ENCODE results near the gene ZC3H13. TPM values are rescaled to one million over a fixed set of nuclear protein-coding genes. Genes with fewer than 3 reads are reported as not detected.

Gene ZC3H13
- total RNA-seq, 2 experiments from 2014 or later: 27.2 to 43.9 TPM

DNA sequence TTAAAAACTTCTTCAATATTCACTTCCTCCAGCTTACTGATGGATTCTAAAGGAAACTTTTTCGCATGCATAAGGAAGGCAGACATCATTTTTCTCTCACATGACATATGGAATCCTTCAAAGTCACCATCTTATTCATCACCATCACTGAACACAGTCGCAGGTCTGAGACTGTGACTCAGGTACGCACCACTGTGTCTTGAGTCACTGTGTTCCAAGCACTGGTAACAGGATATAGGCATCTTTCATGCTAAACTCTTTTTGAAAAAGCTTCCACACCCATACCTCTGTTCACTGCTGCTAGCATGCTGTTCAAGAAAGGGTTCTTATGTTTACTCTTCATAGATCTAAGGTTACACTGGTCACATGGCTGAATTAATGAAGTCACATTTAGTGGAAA lies 133.9 kb downstream of the ZC3H13 start:
- intact Hi-C loops (cut with micrococcal nuclease; ENCODE audit: unreplicated experiment): no loop called here
- ChIA-PET POLR2A (interaction anchor here (0.5 to 1.2 kb wide), 3 partner anchors 9 to 230 kb away, joined by 3 to 4 read pairs (median 4); no protein-coding TSS in a partner anchor), CTCF (ENCODE audit: unreplicated experiment) (no interaction called here)
- no peak overlapping the region for H3K4me2 ChIP-seq (ENCODE audit: low read length)
- no peak overlapping the region for H3K4me3 ChIP-seq (ENCODE audit: low read depth, low read length, poor library complexity, severe bottlenecking)
- no peaks in the 10 kb centered on the region for H3K4me1 ChIP-seq (ENCODE audit: insufficient read depth, low read length, poor library complexity, severe bottlenecking)
- H4K20me1 ChIP-seq (ENCODE audit: insufficient read depth, low read length): no peaks in the 10 kb centered on the region
- TF ChIP-seq, protein P1, sequence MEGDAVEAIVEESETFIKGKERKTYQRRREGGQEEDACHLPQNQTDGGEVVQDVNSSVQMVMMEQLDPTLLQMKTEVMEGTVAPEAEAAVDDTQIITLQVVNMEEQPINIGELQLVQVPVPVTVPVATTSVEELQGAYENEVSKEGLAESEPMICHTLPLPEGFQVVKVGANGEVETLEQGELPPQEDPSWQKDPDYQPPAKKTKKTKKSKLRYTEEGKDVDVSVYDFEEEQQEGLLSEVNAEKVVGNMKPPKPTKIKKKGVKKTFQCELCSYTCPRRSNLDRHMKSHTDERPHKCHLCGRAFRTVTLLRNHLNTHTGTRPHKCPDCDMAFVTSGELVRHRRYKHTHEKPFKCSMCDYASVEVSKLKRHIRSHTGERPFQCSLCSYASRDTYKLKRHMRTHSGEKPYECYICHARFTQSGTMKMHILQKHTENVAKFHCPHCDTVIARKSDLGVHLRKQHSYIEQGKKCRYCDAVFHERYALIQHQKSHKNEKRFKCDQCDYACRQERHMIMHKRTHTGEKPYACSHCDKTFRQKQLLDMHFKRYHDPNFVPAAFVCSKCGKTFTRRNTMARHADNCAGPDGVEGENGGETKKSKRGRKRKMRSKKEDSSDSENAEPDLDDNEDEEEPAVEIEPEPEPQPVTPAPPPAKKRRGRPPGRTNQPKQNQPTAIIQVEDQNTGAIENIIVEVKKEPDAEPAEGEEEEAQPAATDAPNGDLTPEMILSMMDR (conservative IDR thresholded peaks at IDR 0.05; ENCODE audit: low read length): no peak
- no peak for TF ChIP-seq EZH2phosphoT487 (IDR thresholded peaks at IDR 0.05; ENCODE audit: borderline replicate concordance, low read depth, low read length)
- no peaks in the 10 kb centered on the region for H3K79me2 ChIP-seq (ENCODE audit: insufficient read depth, low read depth, low read length)
- DNase-seq (ENCODE audit: low spot score): no peak
- H3K9me3 ChIP-seq (ENCODE audit: low read length): no peaks in the 10 kb centered on the region
- BruUV-seq (replicated peaks): no TSS peak
- no peak overlapping the region for H2AFZ ChIP-seq (ENCODE audit: low read length)
- H3K9me2 ChIP-seq (ENCODE audit: insufficient read depth, low read length): no peaks in the 10 kb centered on the region
- no peak overlapping the region for H3K27ac ChIP-seq (ENCODE audit: low read depth, low read length, poor library complexity, severe bottlenecking)
- H3K36me3 ChIP-seq (ENCODE audit: insufficient read depth, low read length): no peaks in the 10 kb centered on the region

DNA sequence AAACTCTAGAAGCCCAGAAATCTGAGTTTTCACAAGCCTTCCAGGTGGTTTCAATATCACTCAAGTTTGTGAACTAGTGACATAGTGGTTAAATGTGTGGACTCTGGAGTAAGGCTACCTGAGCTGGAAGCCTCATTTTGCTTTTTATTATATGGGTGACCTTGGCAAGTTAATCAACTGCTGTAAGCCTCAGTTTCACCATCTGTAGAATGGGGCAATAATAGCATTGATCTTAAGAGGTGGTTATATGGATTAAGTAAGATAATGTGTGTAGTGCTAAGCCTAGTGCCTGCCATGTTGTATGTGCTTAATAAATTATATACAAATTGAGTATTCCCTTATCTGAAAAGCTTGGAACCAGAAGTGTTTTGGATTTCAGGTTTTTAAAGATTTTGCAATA lies 135.5 kb downstream of the ZC3H13 start:
- TF ChIP-seq EZH2phosphoT487 (IDR thresholded peaks at IDR 0.05; ENCODE audit: borderline replicate concordance, low read depth, low read length): no peak
- TF ChIP-seq, protein P1 (conservative IDR thresholded peaks at IDR 0.05; ENCODE audit: low read length): no peak
- ChIA-PET CTCF (ENCODE audit: unreplicated experiment) (no interaction called here), POLR2A (interaction anchor here (0.6 to 1.3 kb wide), 3 partner anchors 10 to 1320 kb away, joined by 3 read pairs; no protein-coding TSS in a partner anchor)
- H3K9me3 ChIP-seq (ENCODE audit: low read length): no peaks in the 10 kb centered on the region
- no peaks in the 10 kb centered on the region for H3K4me1 ChIP-seq (ENCODE audit: insufficient read depth, low read length, poor library complexity, severe bottlenecking)
- H4K20me1 ChIP-seq (ENCODE audit: insufficient read depth, low read length): no peaks in the 10 kb centered on the region
- intact Hi-C loops (cut with micrococcal nuclease; ENCODE audit: unreplicated experiment): no loop called here
- DNase-seq (ENCODE audit: low spot score): no peak
- no peak overlapping the region for H3K27ac ChIP-seq (ENCODE audit: low read depth, low read length, poor library complexity, severe bottlenecking)
- no peak overlapping the region for H3K4me3 ChIP-seq (ENCODE audit: low read depth, low read length, poor library complexity, severe bottlenecking)
- no peak overlapping the region for H2AFZ ChIP-seq (ENCODE audit: low read length)
- H3K79me2 ChIP-seq (ENCODE audit: insufficient read depth, low read depth, low read length): no peaks in the 10 kb centered on the region
- H3K4me2 ChIP-seq (ENCODE audit: low read length): no peak overlapping the region
- H3K9me2 ChIP-seq (ENCODE audit: insufficient read depth, low read length): no peaks in the 10 kb centered on the region
- H3K36me3 ChIP-seq (ENCODE audit: insufficient read depth, low read length): no peaks in the 10 kb centered on the region
- BruUV-seq (replicated peaks): no TSS peak

DNA sequence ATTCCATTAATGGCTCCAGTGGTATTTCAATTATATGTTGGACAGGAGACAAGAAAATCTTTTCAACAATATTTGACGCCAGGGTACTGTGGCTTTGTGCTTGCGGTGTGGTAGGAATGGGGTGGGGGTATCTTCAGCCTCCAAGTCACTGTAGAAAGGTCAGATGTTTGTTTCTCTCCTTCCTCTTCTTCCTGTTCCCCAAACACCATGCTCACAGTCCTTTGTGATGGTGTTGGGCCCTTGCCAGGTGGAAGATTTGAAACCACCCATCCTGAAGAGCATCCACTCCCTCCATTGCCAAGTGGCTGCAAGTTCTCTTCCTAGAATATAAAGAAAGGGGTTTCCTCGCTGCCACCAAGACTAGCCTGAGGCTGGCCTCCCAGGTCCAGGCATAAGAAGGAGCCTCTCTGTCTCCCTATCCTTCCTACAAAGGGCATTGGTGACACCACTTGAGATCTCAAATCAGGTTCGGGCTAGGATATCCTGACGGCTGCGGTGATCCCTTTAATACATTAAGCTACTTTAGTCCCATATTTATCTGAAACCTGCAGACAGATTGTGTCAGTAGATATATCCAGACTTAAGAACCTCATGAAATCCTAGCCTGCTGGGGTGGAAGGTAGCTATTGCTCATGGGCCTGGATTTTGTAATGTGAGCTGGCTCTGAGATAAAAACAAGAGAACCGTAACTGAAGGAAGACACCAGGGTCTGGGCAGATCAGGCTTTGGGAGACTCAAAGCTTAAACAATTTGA lies 136.7 kb downstream of the ZC3H13 start:
- Histone ChIP-seq H2AFZ (ENCODE audit: low read length) (no peak overlapping the region), H3K4me1 (ENCODE audit: insufficient read depth, low read length, poor library complexity, severe bottlenecking) (no peaks in the 10 kb centered on the region), H3K9me2 (ENCODE audit: insufficient read depth, low read length) (no peaks in the 10 kb centered on the region), H3K27ac (ENCODE audit: low read depth, low read length, poor library complexity, severe bottlenecking) (no peak overlapping the region), H3K36me3 (ENCODE audit: insufficient read depth, low read length) (no peaks in the 10 kb centered on the region), H3K4me2 (ENCODE audit: low read length) (no peak overlapping the region), H4K20me1 (ENCODE audit: insufficient read depth, low read length) (no peaks in the 10 kb centered on the region), H3K9me3 (ENCODE audit: low read length) (no peaks in the 10 kb centered on the region), H3K4me3 (ENCODE audit: low read depth, low read length, poor library complexity, severe bottlenecking) (no peak overlapping the region), H3K79me2 (ENCODE audit: insufficient read depth, low read depth, low read length) (no peaks in the 10 kb centered on the region)
- no peak for TF ChIP-seq EZH2phosphoT487 (IDR thresholded peaks at IDR 0.05; ENCODE audit: borderline replicate concordance, low read depth, low read length)
- TF ChIP-seq, protein P1 (conservative IDR thresholded peaks at IDR 0.05; ENCODE audit: low read length): no peak
- intact Hi-C loops (cut with micrococcal nuclease; ENCODE audit: unreplicated experiment): no loop called here
- ChIA-PET POLR2A (interaction anchor here (0.6 to 1.3 kb wide), 2 partner anchors 11 to 70 kb away, joined by 3 to 4 read pairs; no protein-coding TSS in a partner anchor), CTCF (ENCODE audit: unreplicated experiment) (interaction anchor here (0.6 kb wide), 1 partner anchor 9 kb away, joined by 3 read pairs; no protein-coding TSS in a partner anchor)
- no peak for DNase-seq (ENCODE audit: low spot score)
- BruUV-seq (replicated peaks): no TSS peak

Measured in OCI-LY7 (cell line).